ENCODE data around the gene CHD5. TPM values are rescaled to one million over a fixed set of nuclear protein-coding genes. Genes with fewer than 3 reads are reported as not detected.
"Not testable (repeated sequence)": the region's sequence is repeated elsewhere in the genome, so short reads cannot be mapped to it uniquely, and the experiment has no call there.

CHD5 gene
- total RNA-seq, 2 donors from 2014 or later = under 0.01 to 2.1 TPM

GRCh38 chr1:6065093-6065858 lies 114.8 kb downstream of the CHD5 start:
- H3K4me1 ChIP-seq = no peaks in the 10 kb centered on the region
- no peak for TF ChIP-seq CTCF (IDR thresholded peaks at IDR 0.05)
- no peak for ATAC-seq
- intact Hi-C loops (cut with DNase I) = no loop called here
- no peaks in the 10 kb centered on the region for H3K36me3 ChIP-seq (replicated peaks in 1 of 2; ENCODE audit: insufficient read depth in 1 of 2, low read depth in 2 of 2)
- WGBS, 2 donors = 68 to 81% methylated on average over 9 to 22 of the region's 28 CpGs
- H3K27me3 ChIP-seq = no peaks in the 10 kb centered on the region
- no peak for DNase-seq
- H3K4me3 ChIP-seq = no peak overlapping the region
- H3K9me3 ChIP-seq = no peaks in the 10 kb centered on the region
- no peak overlapping the region for H3K27ac ChIP-seq

- H3K27ac ChIP-seq; H3K36me3 ChIP-seq (replicated peaks in 1 of 2; ENCODE audit: insufficient read depth in 1 of 2, low read depth in 2 of 2); intact Hi-C loops (cut with DNase I); H3K9me3 ChIP-seq; DNase-seq; H3K4me3 ChIP-seq; H3K27me3 ChIP-seq; ATAC-seq; H3K4me1 ChIP-seq: not testable (repeated sequence)
- 74 to 79% methylated on average over 7 of the region's 7 CpGs for WGBS, 2 donors
These were observed 116.5 kb downstream of the CHD5 start for GRCh38 chr1:6063532-6064053.

- WGBS, 2 donors = 71 to 78% methylated on average over 6 of the region's 6 CpGs
- H3K36me3 ChIP-seq (replicated peaks in 1 of 2; ENCODE audit: insufficient read depth in 1 of 2, low read depth in 2 of 2) = no peaks in the 10 kb centered on the region
- DNase-seq = no peak
- no peak overlapping the region for H3K4me3 ChIP-seq
- no peaks in the 10 kb centered on the region for H3K4me1 ChIP-seq
- intact Hi-C loops (cut with DNase I) = no loop called here
- TF ChIP-seq CTCF (IDR thresholded peaks at IDR 0.05) (no peak), POLR2A (IDR thresholded peaks at IDR 0.05) (no peak)
- ATAC-seq = no peak
- no peaks in the 10 kb centered on the region for H3K27me3 ChIP-seq
- no peaks in the 10 kb centered on the region for H3K9me3 ChIP-seq
- H3K27ac ChIP-seq = no peak overlapping the region
These were observed 117.5 kb downstream of the CHD5 start for GRCh38 chr1:6062670-6063069.

- DNase-seq (no peak), ATAC-seq (no peak)
- 87 to 89% methylated on average over 9 of the region's 9 CpGs for WGBS, 2 donors
- no peaks in the 10 kb centered on the region for H3K36me3 ChIP-seq (replicated peaks in 1 of 2; ENCODE audit: insufficient read depth in 1 of 2, low read depth in 2 of 2)
- H3K4me3 ChIP-seq = no peak overlapping the region
- no peaks in the 10 kb centered on the region for H3K9me3 ChIP-seq
- intact Hi-C loops (cut with DNase I) = loop anchor here (10.0 kb wide), 1 partner anchor 185 kb away; the partner anchor contains the start of gene HES3
- no peak overlapping the region for H3K27ac ChIP-seq
- no peaks in the 10 kb centered on the region for H3K4me1 ChIP-seq
- no peaks in the 10 kb centered on the region for H3K27me3 ChIP-seq
- TF ChIP-seq CTCF (IDR thresholded peaks at IDR 0.05) (no peak), POLR2A (IDR thresholded peaks at IDR 0.05) (no peak)
These were observed 120.3 kb downstream of the CHD5 start for GRCh38 chr1:6059866-6060265.

- intact Hi-C loops (cut with DNase I) = loop anchor here (10.0 kb wide), 1 partner anchor 187 kb away; the partner anchor contains the start of gene HES3
- Histone ChIP-seq H3K4me3 (no peak overlapping the region), H3K27ac (no peak overlapping the region), H3K27me3 (no peaks in the 10 kb centered on the region), H3K4me1 (no peaks in the 10 kb centered on the region), H3K9me3 (no peaks in the 10 kb centered on the region), H3K36me3 (replicated peaks in 1 of 2; ENCODE audit: insufficient read depth in 1 of 2, low read depth in 2 of 2) (no peaks in the 10 kb centered on the region)
- 59 to 72% methylated on average over 9 of the region's 9 CpGs for WGBS, 2 donors
- DNase-seq (no peak), ATAC-seq (no peak)
- TF ChIP-seq POLR2A (IDR thresholded peaks at IDR 0.05) (no peak), CTCF (IDR thresholded peaks at IDR 0.05) (no peak)
These were observed 122.8 kb downstream of the CHD5 start for GRCh38 chr1:6057170-6057845.
